HG02885 (cell line): ENCODE results near the gene CCDC32.

Experiments used
- ATAC-seq: cut with Tn5 transposase; IDR thresholded peaks from one replicate; pipeline ENCODE4 v1.9.1; 2021; ENCODE audit warnings: mild to moderate bottlenecking; ENCODE audit not compliant: unreplicated experiment, poor library complexity

The CCDC32 gene

DNA sequence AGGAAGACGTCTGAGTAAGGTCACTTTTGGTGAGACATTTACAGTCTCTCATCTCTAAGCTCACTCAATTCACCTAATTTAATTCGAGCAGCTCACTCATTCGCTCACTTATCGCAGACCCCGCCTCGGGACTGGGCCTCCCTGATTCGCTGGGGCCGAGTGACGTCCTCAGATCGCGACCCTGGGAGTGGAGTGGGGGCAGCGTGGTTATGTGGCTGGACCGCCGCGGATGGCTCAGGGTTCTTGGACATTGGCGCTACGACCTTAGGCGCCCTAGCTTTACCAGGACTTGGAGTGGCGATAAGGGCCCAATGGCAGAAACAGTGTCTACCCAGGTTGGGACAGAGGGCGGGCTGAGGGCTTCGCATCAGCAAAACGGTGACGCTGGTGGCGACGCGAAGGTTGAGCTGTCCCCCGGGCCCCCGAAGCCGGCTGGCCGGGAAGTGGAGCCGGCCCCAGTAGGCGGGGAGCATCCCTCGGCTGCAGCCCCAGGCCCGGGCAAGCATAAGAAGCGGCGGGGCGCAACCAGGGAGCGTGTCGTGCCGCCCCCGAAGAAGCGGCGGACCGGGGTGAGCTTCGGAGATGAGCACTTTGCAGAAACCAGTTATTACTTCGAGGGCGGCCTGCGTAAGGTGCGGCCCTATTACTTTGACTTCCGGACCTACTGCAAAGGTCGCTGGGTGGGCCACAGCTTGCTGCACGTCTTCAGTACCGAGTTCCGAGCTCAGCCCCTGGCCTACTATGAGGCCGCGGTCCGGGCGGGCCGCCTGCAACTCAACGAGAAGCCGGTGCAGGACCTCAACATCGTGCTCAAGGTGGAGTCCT is 4.5 kb upstream of the CCDC32 start, which contains the start of gene RPUSD2:
TSS of gene RPUSD2 (plus strand) at position 171 of the 825 bp plus-strand sequence. CDS start at position 210, 39 bp downstream.
- peak; percentile 55 for ATAC-seq

GRCh38 chr15:40567111-40567510 is 2.3 kb upstream of the CCDC32 start:
- ATAC-seq, result no peak

DNA sequence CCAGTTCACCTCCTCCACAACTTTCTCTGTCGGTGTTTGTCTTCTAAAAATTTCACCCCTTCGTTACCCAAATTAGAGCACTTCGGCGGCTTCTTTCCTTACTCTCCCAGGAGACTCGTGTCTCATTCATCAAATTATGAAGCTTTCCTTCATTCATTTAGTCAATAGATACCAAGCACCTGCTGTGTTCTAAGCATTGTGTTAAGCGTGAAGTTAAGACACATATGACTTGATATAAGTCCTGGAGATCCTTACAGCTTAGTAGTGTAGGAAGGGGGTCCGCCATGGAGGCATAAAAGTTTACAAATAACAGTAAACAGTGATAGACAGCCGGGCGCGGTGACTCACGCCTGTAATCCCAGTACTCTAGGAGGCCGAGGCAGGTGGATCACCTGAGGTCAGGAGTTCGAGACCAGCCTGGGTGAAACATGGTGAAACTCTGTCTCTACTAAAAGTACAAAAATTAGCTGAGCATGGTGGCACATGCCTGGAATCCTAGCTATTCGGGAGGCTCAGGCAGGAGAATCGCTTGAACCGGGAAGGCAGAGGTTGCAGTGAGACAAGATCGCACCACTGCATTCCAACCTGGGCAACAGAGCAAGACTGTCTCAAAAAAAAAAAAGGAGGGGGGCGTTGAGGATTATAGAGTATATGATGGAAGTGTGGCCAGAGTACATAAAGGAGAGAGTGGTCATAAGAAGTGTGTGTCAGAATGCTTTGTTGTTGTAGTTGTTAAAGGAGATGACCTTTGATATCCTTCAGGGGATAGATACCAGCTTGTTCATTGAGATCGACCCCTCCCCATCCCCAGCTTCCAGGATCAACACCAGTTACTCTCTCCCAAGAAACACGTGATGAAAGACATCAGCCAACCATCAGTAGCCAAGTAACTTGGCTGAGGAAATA is 744 bp upstream of the CCDC32 start:
- ATAC-seq, result no peak

- ATAC-seq, result no peak
Observed at GRCh38 chr15:40563426-40563825, 1.4 kb downstream of the CCDC32 start.

DNA sequence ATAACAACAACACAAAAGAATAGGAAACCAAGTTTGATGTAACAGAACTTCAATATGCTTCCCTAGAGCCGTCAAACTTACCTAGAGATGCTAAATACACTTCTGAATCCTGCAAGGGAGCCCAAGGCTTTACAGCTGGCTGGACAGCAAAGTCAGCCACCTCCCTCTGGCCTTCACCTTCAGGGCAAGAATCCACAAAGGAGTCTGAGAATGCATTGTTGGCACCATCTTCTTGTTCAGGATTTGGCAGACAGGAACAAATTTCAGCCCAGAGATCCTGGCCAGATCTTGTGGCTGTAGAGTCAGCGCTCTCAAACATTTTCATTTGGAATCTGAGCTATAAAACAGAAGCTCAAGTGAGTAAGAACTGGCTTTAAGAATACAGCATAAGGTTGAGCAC is 2.2 kb downstream of the CCDC32 start:
- ATAC-seq, result no peak

DNA sequence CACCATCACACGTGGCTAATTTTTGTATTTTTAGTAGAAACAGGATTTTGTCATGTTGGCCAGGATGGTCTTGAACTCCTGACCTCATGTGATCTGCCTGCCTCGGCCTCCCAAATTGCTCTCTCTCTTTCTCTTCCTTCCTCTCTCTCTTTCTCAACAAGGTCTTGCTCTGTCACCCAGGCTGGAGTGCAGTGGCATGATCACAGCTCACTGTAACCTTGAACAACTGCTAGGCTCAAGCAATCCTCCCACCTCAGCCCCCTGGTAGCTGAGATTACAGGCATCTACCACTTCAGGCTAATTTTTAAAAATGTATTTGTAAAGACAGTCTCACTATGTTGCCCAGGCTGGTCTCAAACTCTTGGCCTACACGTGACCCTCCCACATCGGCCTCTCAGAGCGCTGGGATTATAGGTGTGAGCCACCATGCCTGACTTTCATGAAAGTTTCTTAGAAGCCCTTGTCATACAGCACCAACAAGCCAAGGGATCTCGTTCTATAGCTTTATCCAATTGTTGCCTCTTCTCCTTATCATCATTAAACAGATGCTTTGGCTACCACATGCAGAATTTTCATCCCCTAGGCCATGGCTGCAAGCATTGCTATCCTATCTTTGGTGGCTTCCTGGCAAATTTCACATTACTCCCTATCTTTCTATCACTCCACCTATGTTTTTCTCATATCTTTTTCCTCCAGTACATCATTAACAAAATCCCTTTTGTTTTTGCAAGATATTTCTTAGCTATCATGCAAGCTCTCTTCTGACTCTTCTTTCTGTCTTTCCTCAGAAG is 5.7 kb downstream of the CCDC32 start:
- no peak for ATAC-seq

DNA sequence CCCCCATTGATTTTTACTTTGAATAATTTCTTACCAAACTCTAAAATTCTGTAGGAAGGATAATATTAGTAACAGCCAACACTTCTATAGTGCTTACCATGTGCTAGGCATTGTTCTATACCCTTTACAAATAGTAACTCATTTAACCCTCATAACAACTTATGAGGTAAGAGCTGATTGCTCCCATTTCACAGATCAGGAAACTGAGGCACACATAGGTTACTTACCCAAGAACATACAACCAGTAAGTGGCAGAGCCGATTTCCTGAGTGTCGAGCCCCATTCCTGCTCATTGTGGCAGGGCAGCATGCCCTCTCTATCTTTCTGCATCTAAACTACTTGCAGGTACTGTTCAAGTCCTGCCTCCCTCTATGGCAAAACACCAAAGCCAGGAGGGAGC is 9.0 kb downstream of the CCDC32 start:
- no peak for ATAC-seq

- ATAC-seq, result no peak
Observed at GRCh38 chr15:40554161-40554525, 10.7 kb downstream of the CCDC32 start.

DNA sequence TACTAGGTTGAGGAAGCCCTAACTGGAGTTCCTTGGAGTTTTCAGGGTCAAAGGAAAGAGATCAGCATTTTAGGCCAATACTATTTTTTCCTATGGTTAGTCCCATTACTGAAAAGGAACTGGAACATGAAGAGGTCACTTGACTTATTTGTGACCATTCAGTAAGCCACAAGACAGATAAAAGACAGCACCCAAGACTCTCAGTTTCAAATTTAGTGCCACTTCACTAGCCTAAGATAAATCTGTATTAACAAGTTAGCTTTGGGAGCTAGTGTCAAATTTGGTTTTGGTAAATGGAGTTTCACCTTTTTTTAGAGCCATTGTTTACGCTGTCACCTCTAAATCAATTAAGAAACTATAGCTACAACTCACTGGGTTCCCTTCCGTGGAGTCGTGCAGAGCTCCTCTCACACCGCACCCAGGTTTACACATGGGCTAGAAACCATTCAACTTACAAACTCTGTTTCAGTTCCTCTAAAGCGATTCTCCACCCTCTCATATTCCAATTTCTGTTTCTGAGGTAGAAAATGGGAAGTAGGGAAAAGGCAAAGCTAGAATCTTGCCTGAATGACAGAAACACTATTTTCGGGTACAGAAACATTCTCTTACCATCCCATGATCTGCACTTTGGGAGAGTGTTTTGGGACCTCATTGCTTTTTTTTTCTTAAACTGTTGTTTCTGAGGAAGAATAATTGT is 14.4 kb downstream of the CCDC32 start:
- peak; percentile 79 for ATAC-seq

GRCh38 chr15:40549894-40550293 is 14.9 kb downstream of the CCDC32 start:
- ATAC-seq, result no peak

GRCh38 chr15:40548610-40549009 is 16.2 kb downstream of the CCDC32 start:
- ATAC-seq, result no peak

GRCh38 chr15:40545457-40545856 is 19.4 kb downstream of the CCDC32 start:
- ATAC-seq, result no peak

- ATAC-seq, result peak; percentile 75
Observed at GRCh38 chr15:40543631-40544294, 21.1 kb downstream of the CCDC32 start.

GRCh38 chr15:40543082-40543481 is 21.8 kb downstream of the CCDC32 start:
- ATAC-seq, result no peak

DNA sequence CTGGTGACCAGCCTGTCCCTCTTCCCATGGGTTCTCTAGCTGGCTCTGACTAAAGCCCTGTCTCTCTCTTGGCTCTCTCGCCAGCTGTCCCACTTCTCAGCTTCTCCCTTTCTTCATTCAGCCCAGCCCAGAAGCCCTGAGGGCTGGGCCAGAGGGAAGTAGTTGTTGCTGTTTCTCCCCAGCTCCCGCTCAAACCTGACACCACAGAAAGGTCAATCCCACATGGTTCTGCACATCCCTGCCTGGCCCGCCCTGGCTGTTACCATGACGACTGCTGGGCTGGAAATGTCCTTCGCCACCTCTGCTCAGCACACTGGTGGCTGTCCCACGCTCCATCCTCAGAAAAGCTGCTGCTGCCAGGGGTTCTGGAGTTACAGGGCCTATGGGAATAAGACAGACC is 25.9 kb downstream of the CCDC32 start:
- no peak for ATAC-seq

DNA sequence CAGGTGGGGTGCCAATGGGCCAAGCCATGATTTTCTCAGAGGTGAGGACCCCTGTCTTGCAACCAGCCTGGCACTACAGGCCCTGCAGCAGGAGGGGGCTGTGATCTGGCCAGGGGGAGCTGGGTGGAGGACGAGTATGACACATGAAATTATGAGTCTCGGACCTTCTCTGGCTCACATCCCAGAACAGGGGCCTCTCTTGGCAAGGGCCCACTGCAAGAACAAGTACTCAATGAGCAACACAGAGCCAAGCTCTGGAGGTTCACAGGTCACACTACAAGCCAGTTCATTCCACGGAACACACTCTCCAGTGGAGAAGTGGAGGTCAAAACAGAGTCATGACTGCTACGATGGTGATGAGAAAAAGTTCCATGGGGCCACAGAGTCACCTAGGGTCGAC is 28.3 kb downstream of the CCDC32 start:
- ATAC-seq, result no peak

- no peak for ATAC-seq
Observed at GRCh38 chr15:40534371-40534770, 30.5 kb downstream of the CCDC32 start.

- ATAC-seq, result no peak
Observed at GRCh38 chr15:40533763-40534364, 31.0 kb downstream of the CCDC32 start.

GRCh38 chr15:40528801-40529200 is 36.0 kb downstream of the CCDC32 start:
- ATAC-seq, result no peak
